CD4-positive, alpha-beta memory T cell (primary cell): Measurements from ENCODE around the gene PATE3. TPM values are rescaled to one million over a fixed set of nuclear protein-coding genes. Genes with fewer than 3 reads are reported as not detected.

Experiments used
- CTCF ChIA-PET: fragments of 350-600 bp; sonication (Branson Sonifier 250); formaldehyde crosslinking; loops from one replicate; lab custom pipeline; 2021; ENCODE audit warnings: inconsistent platforms; ENCODE audit not compliant: partially characterized antibody; lab: Charles Lee
- POLR2A ChIA-PET: fragments of 350-600 bp; sonication (Branson Sonifier 250); formaldehyde crosslinking; loops from one replicate; lab custom pipeline; 2021; ENCODE audit not compliant: partially characterized antibody; lab: Charles Lee
- DNase-seq, 5 donors: peaks; one replicate each; pipeline versions ENCODE4 v3.0.0 to v3.0.0-alpha.2; 2020 to 2022; ENCODE audit warnings: mixed read lengths in 1 of 5
- H3K27ac ChIP-seq: one replicate; pipeline ENCODE4 v1.7.0; 2013; ENCODE audit warnings: low read depth, low read length
- H3K27me3 ChIP-seq: 2 replicates; pipeline ENCODE4 v1.7.0; 2013; ENCODE audit warnings: mild to moderate bottlenecking, low read length, moderate library complexity; ENCODE audit not compliant: insufficient read depth
- H3K36me3 ChIP-seq: 2 replicates; pipeline ENCODE4 v1.7.0; 2013; ENCODE audit warnings: mild to moderate bottlenecking, low read length, moderate library complexity; ENCODE audit not compliant: insufficient read depth
- H3K4me1 ChIP-seq: 2 replicates; pipeline ENCODE4 v1.7.0; 2013; ENCODE audit warnings: mild to moderate bottlenecking, low read length, moderate library complexity; ENCODE audit not compliant: insufficient read depth
- H3K4me3 ChIP-seq, 2 donors: one replicate each; pipeline ENCODE4 v1.7.0; 2013; ENCODE audit warnings: low read length in 2 of 2, mild to moderate bottlenecking in 1 of 2
- H3K9me3 ChIP-seq, 2 donors: one replicate each; pipeline ENCODE4 v1.7.0; 2013; ENCODE audit warnings: low read length in 2 of 2, control low read depth in 1 of 2; ENCODE audit not compliant: control insufficient read depth in 1 of 2
- H3K27ac Mint-ChIP-seq, 7 donors: one replicate each; pipeline ENCODE4 v1.8.0; 2020 to 2021; ENCODE audit warnings: mixed read lengths in 7 of 7, mild to moderate bottlenecking in 6 of 7, inconsistent platforms in 3 of 7, moderate library complexity in 3 of 7
- H3K27me3 Mint-ChIP-seq, 2 donors: one replicate each; pipeline ENCODE4 v1.8.0; 2020 to 2021; ENCODE audit warnings: mixed read lengths in 2 of 2
- H3K36me3 Mint-ChIP-seq, 2 donors: one replicate each; pipeline ENCODE4 v1.8.0; 2020 to 2021; ENCODE audit warnings: mixed read lengths in 2 of 2, inconsistent platforms in 1 of 2, mild to moderate bottlenecking in 1 of 2
- H3K4me1 Mint-ChIP-seq, 4 donors: one replicate each; pipeline ENCODE4 v1.8.0; 2020 to 2021; ENCODE audit warnings: mixed read lengths in 4 of 4, mild to moderate bottlenecking in 1 of 4
- H3K4me3 Mint-ChIP-seq, 8 donors: one replicate each; pipeline ENCODE4 v1.8.0; 2020 to 2021; ENCODE audit warnings: mixed read lengths in 8 of 8, mild to moderate bottlenecking in 7 of 8, moderate library complexity in 6 of 8, inconsistent platforms in 3 of 8
- H3K9me3 Mint-ChIP-seq, 8 donors: one replicate each; pipeline ENCODE4 v1.8.0; 2020 to 2021; ENCODE audit warnings: mixed read lengths in 8 of 8, mild to moderate bottlenecking in 5 of 8, inconsistent platforms in 3 of 8, moderate library complexity in 1 of 8
- intact Hi-C: fragments of 100-400 bp; cut with micrococcal nuclease; formaldehyde crosslinking; loops from one replicate; pipeline ENCODE4 v1.15.1; 2023
- polyA plus RNA-seq, 2 donors: library from polyadenylated mRNA; unstranded; fragments of 300-500 nt; fragmentation: Illumina TruSeq; gene quantifications; one replicate each; pipeline ENCODE4 v1.2.3, GENCODE V29; 2021
- total RNA-seq, 2 experiments: library from RNA; stranded (reverse); gene quantifications; one replicate each; pipeline ENCODE4 v1.2.3, GENCODE V29; 2021

Gene PATE3
- total and polyA plus RNA-seq, 4 experiments from 2014 or later = not detected

- ChIA-PET POLR2A (no interaction called here), CTCF (no interaction called here)
- H3K9me3 ChIP-seq = no peaks in the 10 kb centered on the region
- Mint-ChIP-seq H3K4me3 (no peak overlapping the region), H3K27ac (no peak overlapping the region), H3K4me1 (peaks cover 0 to 3% (median 0%) of the 10 kb centered on the region in 4 donors), H3K27me3 (peaks cover 7 to 8% of the 10 kb centered on the region in 2 donors), H3K9me3 (peaks cover 0 to 10% (median 2%) of the 10 kb centered on the region in 8 donors), H3K36me3 (no peaks in the 10 kb centered on the region)
- no peaks in the 10 kb centered on the region for H3K36me3 ChIP-seq
- H3K4me1 ChIP-seq = no peaks in the 10 kb centered on the region
- no peak overlapping the region for H3K4me3 ChIP-seq
- H3K27ac ChIP-seq = no peak overlapping the region
- DNase-seq = peak in 2 of 5 donors; percentile 6 to 15
- H3K27me3 ChIP-seq = no peaks in the 10 kb centered on the region
- intact Hi-C loops = no loop called here
Measured at GRCh38 chr11:125784678-125785077, 3.2 kb upstream of the PATE3 start.

- POLR2A ChIA-PET = no interaction called here
- peaks cover 1 to 4% of the 10 kb centered on the region in 2 donors for H3K27me3 Mint-ChIP-seq
- CTCF ChIA-PET = no interaction called here
- H3K4me1 Mint-ChIP-seq = peaks cover 0 to 3% (median 0%) of the 10 kb centered on the region in 4 donors
- H3K4me3 Mint-ChIP-seq = no peak overlapping the region
- Histone ChIP-seq H3K4me3 (no peak overlapping the region), H3K9me3 (no peaks in the 10 kb centered on the region), H3K4me1 (no peaks in the 10 kb centered on the region), H3K27ac (no peak overlapping the region), H3K27me3 (no peaks in the 10 kb centered on the region), H3K36me3 (no peaks in the 10 kb centered on the region)
- no peak overlapping the region for H3K27ac Mint-ChIP-seq
- intact Hi-C loops = no loop called here
- peaks cover 0 to 27% (median 18%) of the 10 kb centered on the region in 8 donors for H3K9me3 Mint-ChIP-seq
- no peaks in the 10 kb centered on the region for H3K36me3 Mint-ChIP-seq
- no peak for DNase-seq
Measured at GRCh38 chr11:125790825-125791224, 2.9 kb downstream of the PATE3 start.

- H3K27ac ChIP-seq = no peak overlapping the region
- no peaks in the 10 kb centered on the region for H3K9me3 ChIP-seq
- Mint-ChIP-seq H3K36me3 (no peaks in the 10 kb centered on the region), H3K4me3 (no peak overlapping the region), H3K4me1 (no peaks in the 10 kb centered on the region), H3K9me3 (peaks cover 3 to 82% (median 54%) of the 10 kb centered on the region in 8 donors), H3K27ac (no peak overlapping the region), H3K27me3 (peaks cover 2 to 3% of the 10 kb centered on the region in 2 donors)
- H3K4me1 ChIP-seq = no peaks in the 10 kb centered on the region
- no peaks in the 10 kb centered on the region for H3K36me3 ChIP-seq
- DNase-seq = no peak
- CTCF ChIA-PET = no interaction called here
- H3K4me3 ChIP-seq = no peak overlapping the region
- POLR2A ChIA-PET = interaction anchor here (0.8 kb wide), 1 partner anchor 90 kb away, joined by 3 read pairs; the partner anchor contains the start of gene HYLS1
- H3K27me3 ChIP-seq = no peaks in the 10 kb centered on the region
- intact Hi-C loops = no loop called here
Measured at GRCh38 chr11:125797641-125798040, 9.7 kb downstream of the PATE3 start.

GRCh38 chr11:125799808-125800207 lies 11.9 kb downstream of the PATE3 start:
- Mint-ChIP-seq H3K27ac (no peak overlapping the region), H3K9me3 (peaks cover 3 to 88% (median 53%) of the 10 kb centered on the region in 8 donors), H3K36me3 (peaks cover 0 to 3% of the 10 kb centered on the region in 2 donors), H3K4me1 (no peaks in the 10 kb centered on the region), H3K4me3 (no peak overlapping the region), H3K27me3 (peaks cover 2 to 3% of the 10 kb centered on the region in 2 donors)
- intact Hi-C loops = no loop called here
- Histone ChIP-seq H3K27me3 (no peaks in the 10 kb centered on the region), H3K4me1 (no peaks in the 10 kb centered on the region), H3K9me3 (no peaks in the 10 kb centered on the region), H3K36me3 (no peaks in the 10 kb centered on the region), H3K4me3 (no peak overlapping the region), H3K27ac (no peak overlapping the region)
- ChIA-PET CTCF (no interaction called here), POLR2A (no interaction called here)
- no peak for DNase-seq

- no peaks in the 10 kb centered on the region for H3K27me3 ChIP-seq
- peaks cover 0 to 3% of the 10 kb centered on the region in 2 donors for H3K36me3 Mint-ChIP-seq
- H3K9me3 ChIP-seq = no peaks in the 10 kb centered on the region
- no peaks in the 10 kb centered on the region for H3K4me1 Mint-ChIP-seq
- no peak overlapping the region for H3K27ac ChIP-seq
- intact Hi-C loops = no loop called here
- no peaks in the 10 kb centered on the region for H3K36me3 ChIP-seq
- DNase-seq = no peak
- H3K4me3 Mint-ChIP-seq = no peak overlapping the region
- ChIA-PET CTCF (no interaction called here), POLR2A (no interaction called here)
- H3K9me3 Mint-ChIP-seq = peaks cover 3 to 71% (median 44%) of the 10 kb centered on the region in 8 donors
- H3K27me3 Mint-ChIP-seq = peaks cover 0 to 6% of the 10 kb centered on the region in 2 donors
- H3K27ac Mint-ChIP-seq = no peak overlapping the region
- H3K4me3 ChIP-seq = no peak overlapping the region
- no peaks in the 10 kb centered on the region for H3K4me1 ChIP-seq
Measured at GRCh38 chr11:125802387-125802786, 14.5 kb downstream of the PATE3 start.

- Histone ChIP-seq H3K4me1 (no peaks in the 10 kb centered on the region), H3K27me3 (no peaks in the 10 kb centered on the region), H3K36me3 (no peaks in the 10 kb centered on the region), H3K9me3 (no peaks in the 10 kb centered on the region), H3K27ac (no peak overlapping the region), H3K4me3 (no peak overlapping the region)
- Mint-ChIP-seq H3K9me3 (peaks cover 0 to 28% (median 12%) of the 10 kb centered on the region in 8 donors), H3K27ac (no peak overlapping the region), H3K4me3 (no peak overlapping the region), H3K27me3 (peaks cover 2 to 6% of the 10 kb centered on the region in 2 donors), H3K36me3 (peaks cover 0 to 3% of the 10 kb centered on the region in 2 donors), H3K4me1 (no peaks in the 10 kb centered on the region)
- ChIA-PET POLR2A (no interaction called here), CTCF (no interaction called here)
- no peak for DNase-seq
- intact Hi-C loops = no loop called here
Measured at GRCh38 chr11:125807909-125808308, 20.0 kb downstream of the PATE3 start.

- H3K36me3 ChIP-seq = no peaks in the 10 kb centered on the region
- peaks cover 15 to 23% of the 10 kb centered on the region in 2 donors for H3K27me3 Mint-ChIP-seq
- ChIA-PET CTCF (no interaction called here), POLR2A (no interaction called here)
- no peak within 1 kb of the TSS for H3K27ac Mint-ChIP-seq
- no peak within 1 kb of the TSS for H3K27ac ChIP-seq
- H3K9me3 ChIP-seq = no peaks in the 10 kb centered on the region
- DNase-seq = no peak
- H3K4me3 Mint-ChIP-seq = no peak within 1 kb of the TSS
- H3K27me3 ChIP-seq = no peaks in the 10 kb centered on the region
- peaks cover 0 to 25% (median 10%) of the 10 kb centered on the region in 8 donors for H3K9me3 Mint-ChIP-seq
- intact Hi-C loops = no loop called here
- H3K36me3 Mint-ChIP-seq = peaks cover 0 to 1% of the 10 kb centered on the region in 2 donors
- no peaks in the 10 kb centered on the region for H3K4me1 Mint-ChIP-seq
- no peak within 1 kb of the TSS for H3K4me3 ChIP-seq
- H3K4me1 ChIP-seq = no peaks in the 10 kb centered on the region
Measured at GRCh38 chr11:125833016-125833415, 45.1 kb downstream of the PATE3 start, which contains the start of gene PATE4. Gene PATE4 (plus strand): TSS chr11:125833316. CDS start chr11:125833360, 44 bp downstream.
